ENCODE results near the gene GALNTL6.

DNA sequence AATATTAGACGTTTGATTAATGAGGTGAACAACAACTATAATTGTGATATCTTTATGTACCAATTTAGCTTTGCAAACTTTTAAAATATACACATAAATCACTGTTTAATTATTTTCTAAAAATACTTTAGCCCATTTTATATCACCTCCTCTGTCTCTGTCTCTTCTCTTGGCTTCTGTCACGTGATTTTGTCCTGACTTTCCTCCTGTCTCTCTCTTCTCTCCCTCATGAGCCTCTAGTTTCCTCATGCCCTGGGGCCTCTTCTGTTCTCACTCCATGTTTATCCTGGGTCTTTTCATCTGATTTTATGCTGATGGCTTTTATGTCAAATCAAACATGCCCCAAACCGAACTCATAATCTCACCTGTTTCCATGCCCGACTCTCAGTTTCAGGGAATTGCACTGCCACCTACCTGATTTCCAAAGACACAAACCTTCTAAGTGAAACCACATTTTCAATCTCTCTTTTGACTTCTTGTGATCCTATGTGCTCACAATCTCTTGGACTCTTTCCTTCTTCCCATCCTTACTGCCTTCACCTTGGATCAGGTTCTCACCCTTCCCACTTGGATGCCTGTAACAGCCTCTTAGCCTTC lies 1052.4 kb downstream of the GALNTL6 start:
- TF ChIP-seq, protein P1, sequence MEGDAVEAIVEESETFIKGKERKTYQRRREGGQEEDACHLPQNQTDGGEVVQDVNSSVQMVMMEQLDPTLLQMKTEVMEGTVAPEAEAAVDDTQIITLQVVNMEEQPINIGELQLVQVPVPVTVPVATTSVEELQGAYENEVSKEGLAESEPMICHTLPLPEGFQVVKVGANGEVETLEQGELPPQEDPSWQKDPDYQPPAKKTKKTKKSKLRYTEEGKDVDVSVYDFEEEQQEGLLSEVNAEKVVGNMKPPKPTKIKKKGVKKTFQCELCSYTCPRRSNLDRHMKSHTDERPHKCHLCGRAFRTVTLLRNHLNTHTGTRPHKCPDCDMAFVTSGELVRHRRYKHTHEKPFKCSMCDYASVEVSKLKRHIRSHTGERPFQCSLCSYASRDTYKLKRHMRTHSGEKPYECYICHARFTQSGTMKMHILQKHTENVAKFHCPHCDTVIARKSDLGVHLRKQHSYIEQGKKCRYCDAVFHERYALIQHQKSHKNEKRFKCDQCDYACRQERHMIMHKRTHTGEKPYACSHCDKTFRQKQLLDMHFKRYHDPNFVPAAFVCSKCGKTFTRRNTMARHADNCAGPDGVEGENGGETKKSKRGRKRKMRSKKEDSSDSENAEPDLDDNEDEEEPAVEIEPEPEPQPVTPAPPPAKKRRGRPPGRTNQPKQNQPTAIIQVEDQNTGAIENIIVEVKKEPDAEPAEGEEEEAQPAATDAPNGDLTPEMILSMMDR (IDR thresholded peaks at IDR 0.05): no peak
- no peak for TF ChIP-seq POLR2A (IDR thresholded peaks at IDR 0.05)

Data from Peyer's patch (tissue), 4 donors.